NCI-H460 (cell line): ENCODE data around the gene SAXO1. TPM values are rescaled to one million over a fixed set of nuclear protein-coding genes. Genes with fewer than 3 reads are reported as not detected.
"Not testable (repeated sequence)": the region's sequence is repeated elsewhere in the genome, so short reads cannot be mapped to it uniquely, and the experiment has no call there.

Experiments
- DNase-seq: peaks from one replicate; pipeline ENCODE4 v3.0.0-alpha.2; 2016; ENCODE audit warnings: low read depth; ENCODE audit errors: extremely low read depth
- total RNA-seq: library from RNA; depleted of rRNA; stranded (reverse); fragments of >200 nt; shearing (Covaris generic); gene quantifications from 2 replicates; pipeline ENCODE4 v1.2.3, GENCODE V29; 2014

The SAXO1 gene
- total RNA-seq, 1 experiment from 2014 or later, result not detected

DNA sequence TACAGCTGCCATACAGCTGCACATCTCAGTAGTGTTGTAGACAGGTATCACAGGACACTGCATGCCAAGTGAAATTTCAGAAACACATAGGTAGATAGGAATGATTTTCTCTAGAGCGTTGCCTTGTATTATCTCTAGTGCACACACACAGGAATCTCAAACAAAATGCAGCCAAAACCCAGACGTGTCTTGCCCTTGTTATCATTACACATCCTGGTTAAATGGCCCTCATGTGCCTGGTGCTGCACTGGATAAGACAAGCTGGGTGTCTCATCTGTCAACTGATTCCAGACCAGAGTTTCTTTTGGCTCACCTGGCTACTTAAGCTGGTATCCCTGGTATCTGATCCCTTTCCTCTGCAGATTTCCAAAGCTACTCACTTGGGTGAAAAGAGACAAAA is 59.7 kb downstream of the SAXO1 start:
- DNase-seq, result no peak

DNA sequence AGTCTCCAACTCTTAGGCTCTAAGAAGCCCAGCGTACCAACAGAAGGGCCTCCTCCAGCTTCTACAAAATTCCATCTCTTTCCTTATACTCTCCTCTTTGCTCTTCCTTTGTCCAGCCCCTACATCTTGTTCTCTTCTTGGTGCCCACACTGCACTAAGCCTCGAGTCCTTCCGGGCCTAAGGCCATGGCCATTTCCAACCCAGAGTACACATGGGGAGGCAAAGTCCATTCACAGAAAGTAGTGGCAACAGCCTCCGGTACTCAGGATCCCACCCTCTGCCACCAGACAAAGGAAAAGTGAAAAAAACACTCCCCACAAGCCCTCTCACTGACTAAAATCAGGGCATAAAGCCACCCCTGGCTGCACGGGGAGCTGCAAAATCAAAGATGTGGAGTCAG is 60.3 kb downstream of the SAXO1 start:
- DNase-seq, result no peak

DNA sequence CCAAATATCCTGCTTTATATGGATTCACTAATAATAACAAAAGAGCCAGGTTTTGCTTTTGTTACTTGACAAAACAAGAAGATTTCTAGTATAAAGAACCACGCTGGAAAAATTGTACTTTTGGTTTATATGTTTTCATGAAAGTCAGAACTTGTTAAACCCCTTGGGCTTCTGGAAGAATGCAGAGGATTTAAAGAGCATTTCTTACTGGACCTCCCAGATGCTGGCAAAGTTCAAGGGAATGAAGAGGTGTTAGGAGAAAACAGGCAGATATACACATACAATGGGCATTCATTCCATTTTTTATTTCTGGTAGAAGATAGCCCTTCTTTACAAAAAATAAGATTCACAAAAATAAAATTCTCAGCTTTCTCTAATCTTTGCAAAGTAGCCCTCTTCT is 61.1 kb downstream of the SAXO1 start:
- no peak for DNase-seq

DNA sequence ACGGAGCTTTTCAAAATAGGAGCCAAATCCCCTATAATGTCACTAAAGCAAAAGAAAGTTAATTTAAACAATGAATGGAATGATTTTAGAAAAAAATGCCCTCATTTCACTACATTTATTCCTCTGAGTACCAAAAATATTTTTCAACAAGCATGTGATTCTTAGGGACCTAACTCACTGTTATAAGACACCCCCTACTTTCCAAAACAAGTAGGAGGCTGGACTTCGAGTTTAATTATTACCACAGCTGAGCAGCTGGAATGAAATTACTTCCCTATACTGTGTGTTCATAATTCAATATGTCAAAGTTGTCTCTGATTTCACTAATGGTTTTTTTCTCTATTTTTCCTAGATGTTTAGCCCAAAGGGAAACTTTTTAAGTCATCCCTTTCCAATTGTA is 61.6 kb downstream of the SAXO1 start:
- no peak for DNase-seq

DNA sequence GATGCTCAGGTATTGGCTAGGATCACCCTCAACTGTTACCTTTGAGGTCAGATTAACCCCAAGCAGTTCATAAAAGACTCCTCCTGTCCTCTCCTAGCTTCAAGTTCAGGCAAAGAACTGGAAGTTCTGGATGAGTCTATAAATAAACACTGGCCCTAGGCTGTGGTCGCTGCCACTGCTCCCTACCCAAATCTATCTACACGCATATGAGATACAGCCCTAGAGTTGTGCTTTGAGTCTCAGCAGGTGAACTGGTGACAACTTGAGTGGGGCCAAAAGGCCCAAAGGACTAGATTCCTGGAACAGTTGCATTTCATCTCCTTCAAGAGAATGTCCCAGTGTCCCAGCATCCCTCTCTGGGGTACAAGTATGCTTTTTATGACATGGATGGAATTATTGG is 62.6 kb downstream of the SAXO1 start:
- DNase-seq, result no peak

DNA sequence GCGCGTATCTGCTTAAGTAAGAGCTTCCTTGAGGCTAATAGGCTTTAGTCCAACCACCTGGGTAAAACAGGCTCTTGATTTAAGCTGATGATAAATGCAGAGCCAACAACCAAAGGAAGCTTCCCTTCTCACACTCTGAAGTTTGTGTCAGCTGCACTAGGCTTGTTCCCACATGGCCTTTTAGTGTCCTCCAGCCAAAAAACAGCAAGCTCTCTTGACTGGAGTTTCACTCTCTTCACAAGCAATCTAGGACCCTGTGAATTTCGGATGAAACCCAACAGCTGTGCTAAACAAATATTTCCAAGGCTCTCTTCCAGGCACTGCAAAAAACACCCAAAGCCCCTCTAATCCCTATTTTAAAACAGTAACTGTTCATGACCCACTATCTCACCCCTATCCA is 63.9 kb downstream of the SAXO1 start:
- no peak for DNase-seq

DNA sequence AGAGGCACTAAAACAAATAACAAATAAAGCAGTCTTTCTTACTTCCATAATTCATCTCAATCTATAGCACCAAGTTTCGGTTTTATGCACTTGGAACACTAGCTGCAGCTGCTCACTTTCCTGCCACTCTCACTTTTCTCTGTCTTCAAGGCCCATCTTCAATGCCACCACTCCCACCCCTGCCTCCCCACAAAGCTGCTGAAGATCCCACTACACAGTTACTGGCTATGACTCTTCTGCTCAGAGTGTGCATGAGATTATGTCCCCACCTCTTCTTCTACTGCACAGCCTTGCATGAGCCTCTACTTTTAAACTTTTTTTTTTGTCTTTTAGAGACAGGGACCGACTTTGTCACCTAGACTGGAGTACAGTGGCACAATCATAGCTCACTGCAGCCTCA is 77.4 kb downstream of the SAXO1 start:
- DNase-seq, result no peak

DNA sequence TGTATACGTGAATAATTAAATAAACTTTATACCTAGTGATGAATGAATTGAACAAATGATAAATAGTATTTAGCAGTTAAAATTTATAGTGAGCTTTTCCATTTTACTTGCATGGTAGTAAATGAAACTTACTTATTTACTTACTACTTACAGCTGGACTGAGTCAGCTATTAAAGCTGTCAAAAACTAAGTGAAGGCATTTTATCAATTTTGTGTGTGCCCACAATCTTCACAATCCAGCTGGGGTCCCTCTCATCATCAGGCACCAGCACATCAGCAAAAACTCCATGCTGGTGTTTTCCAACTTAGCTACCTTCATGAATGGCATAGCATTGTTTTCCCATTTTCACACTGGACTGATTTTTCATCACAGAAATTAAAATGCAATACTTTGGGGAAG is 81.1 kb downstream of the SAXO1 start:
- no peak for DNase-seq

DNA sequence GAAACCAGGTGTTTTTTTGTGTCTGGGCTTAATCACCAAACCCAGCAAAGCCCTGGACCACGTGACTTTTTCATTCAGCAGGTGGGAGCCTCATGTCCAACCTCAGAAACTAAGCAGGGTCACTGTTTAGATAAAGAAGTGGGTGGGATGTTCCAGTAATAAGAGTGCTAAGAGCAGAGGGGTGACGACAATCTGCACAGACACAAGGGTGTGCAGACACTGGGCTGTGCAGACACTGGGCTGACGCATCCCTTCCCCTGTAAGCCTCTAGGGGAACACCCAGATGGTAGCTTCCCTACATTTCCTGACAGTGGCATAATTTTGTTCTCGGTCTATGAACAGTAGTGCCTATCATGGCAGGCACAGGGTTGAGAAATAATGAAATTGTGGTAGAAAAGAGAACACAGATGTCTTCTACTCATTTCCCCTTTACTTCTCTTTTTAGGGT is 85.1 kb downstream of the SAXO1 start:
- DNase-seq, result no peak

DNA sequence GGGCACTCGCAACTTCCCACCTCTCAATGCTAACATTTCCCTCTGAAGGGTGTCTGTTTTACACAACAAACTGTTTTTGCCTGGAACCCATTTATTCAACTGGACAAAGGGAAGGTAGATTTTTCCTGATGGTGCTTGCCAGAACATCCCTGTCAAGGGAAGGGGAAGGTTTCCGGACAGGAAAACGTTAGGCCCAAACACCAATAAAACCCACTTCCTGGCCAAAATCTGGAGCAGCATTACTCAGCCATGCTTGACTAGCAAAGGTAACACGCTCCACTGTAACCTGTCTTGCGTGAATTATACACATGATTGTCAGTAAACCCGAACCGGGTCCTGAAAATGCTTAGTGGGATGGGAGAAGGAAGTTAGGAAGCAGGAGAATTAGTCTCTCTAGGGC is 90.2 kb downstream of the SAXO1 start:
- DNase-seq, result no peak

DNA sequence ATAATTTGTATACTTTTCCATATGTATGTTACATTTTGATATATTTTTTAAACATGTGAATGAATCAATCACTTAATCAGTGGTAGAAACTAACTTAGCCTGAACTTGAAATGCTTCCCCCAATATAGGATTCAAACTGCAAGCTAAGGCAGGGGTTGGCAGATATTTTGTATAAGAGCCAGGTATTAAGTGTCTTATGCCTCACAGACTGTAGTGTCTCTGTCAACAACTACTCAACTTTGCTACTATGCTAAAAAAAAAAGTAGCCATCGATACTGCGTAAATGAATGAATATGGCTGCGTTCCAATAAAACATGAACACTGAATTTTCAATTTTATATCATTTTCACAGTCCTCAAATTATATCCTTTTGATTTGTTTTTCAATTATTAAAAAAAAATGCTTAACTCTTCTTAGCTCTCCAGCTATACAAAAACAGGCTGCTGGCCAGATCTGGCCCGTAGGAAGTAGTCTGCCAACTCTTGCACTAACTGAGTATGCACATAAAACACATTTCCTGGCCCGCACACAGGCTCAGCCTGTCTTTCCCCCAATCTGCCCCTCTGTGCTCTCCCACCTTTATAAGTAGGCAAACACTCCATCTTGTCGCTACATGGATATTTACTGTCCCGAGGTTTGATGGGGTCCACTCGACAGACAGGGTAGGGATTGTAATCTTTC is 91.8 kb downstream of the SAXO1 start:
- DNase-seq, result no peak

DNA sequence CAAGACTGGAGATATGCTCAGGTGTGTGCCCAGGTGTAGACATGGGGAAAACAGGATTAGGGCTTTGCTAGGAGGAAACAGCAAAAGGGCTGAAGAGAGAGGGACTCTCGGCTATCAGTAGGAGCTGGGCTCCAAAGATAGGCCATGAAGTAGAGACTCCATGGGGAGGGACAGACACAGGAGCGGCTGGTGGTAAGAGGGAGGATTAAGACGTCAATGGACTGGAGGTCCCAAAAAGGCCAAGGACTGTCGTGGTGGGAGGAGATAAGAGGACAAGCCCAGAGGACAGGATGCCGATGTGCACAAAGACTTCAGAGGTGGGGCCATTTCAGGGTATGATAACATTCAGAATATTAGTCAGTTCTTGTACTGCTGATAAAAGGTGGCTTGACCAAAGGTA is 93.1 kb downstream of the SAXO1 start:
- no peak for DNase-seq

DNA sequence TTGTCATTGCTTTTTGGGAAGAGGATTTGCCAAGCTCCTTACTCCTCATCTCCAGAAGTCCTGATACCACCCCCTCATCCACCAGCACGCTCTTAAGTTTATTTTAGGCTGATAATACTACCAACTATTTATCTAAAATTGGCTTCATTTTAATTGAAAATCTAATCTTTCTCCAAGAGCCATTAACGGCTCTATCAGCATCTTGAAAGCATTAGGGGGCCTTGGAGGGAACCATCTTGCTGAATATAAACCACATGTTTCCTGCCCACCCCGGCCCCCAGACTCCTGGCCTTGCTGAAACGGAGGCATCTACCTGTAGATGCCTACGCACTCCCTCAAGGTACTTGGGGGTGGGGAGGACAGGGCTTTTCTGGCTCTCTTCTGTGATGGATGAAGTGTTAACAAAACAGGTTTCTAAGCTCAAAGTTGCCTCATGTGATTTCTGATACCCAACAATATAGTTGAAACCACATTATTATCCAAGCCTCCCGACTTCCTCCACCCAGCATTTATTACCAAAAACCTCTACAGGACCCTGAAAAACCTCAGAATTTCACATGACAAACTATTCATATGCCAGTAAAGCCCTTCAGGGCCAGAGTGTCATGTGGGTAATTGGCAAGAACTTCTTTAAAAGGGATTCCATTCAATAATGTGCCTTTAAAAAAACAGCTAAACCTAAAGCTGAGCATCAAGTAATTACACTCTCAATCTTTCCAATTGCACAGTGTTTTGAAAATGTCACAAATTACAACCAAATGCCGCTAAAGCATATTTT is 96.7 kb downstream of the SAXO1 start:
- DNase-seq, result no peak

DNA sequence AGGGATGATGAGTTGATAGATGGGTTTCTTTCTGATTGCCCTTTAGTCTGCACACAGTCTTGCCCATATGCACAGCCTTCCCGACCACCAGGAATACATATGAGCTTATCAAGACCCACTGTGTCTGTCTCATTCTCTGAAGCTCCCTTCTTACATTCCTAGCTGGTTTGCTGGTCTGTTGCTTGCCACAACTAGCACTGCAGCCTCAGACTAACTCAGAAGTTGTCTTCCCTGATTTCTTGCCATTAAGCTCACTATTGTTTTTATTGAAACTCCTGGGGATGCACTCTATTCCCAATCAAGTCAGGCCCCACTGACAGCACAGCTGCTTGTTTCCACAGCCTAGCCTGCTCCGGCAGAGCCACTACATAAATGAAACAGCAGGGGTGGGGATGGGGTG is 97.5 kb downstream of the SAXO1 start:
- DNase-seq, result no peak

DNA sequence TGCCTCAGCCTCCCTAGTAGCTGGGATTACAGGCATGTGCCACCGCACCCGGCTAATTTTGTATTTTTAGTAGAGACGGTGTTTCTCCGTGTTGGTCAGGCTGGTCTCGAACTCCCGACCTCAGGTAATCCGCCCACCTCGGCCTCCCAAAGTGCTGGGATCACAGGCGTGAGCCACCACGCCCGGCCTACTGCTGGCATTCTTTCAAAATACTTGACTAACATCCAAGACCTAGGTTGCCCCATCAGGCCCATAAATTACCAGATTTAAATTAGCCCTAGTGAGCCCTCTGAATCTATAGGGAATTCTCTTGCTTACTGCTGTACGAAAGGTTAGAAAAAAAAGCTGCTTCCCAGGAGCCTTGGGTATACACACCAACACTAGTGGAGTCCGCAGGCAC is 102.4 kb downstream of the SAXO1 start:
- not testable (repeated sequence) for DNase-seq

DNA sequence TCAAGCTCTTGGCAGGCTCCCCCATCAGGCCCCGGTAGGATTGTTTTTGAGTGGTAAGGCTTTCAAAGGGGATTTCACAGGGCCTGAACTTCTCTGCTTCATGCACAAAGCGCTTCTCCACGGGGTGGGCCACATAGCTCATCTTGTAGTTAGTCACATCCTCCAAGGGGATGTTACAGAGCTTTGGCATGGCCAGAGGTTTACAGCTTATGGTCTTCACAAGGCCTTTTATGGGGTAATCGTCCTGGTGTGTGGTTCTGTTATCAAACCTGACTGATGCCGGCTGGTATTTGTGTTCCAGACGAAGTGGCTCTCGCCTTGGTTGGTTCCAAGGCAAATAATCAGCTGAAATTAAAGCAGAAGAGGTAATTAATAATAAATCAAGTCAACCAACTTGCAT is 104.3 kb downstream of the SAXO1 start:
- no peak for DNase-seq

DNA sequence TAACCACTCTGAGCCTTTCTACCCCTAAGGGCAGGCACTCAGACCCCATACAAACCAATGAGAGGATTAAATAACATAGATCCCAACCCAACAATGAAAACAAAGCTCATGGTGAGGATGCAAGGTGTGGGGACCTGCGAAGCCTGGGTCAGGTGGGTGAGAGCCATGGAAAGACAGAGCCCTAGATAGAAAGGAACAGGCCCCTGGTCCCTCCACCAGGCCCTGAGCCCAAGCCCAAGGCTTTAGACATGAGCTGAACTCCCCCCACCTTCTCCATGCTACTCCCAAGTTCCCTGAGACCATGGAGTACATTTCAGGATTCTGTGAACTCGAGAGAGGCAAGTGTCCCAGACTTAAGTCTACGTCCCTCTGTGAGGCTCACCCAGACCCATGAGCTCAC is 106.5 kb downstream of the SAXO1 start:
- DNase-seq, result no peak

DNA sequence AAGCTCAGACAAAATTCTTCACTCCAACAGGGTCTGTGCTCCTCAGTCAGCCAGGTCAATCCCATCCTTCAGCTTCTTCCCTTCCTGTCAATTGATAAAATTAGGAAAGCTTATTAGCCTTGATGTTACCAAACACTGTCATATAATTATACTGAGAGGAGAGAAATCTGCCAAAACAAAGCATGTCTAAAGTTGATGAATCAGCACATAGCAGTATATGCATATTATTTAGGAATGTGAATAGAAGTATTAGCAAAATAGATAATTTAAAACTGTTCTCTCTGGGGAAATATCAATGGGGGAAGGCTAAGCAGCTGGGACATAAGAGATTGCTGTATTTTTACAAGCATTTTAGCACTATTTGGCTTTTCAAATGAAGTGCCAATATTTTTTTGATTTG is 107.1 kb downstream of the SAXO1 start:
- DNase-seq, result no peak

DNA sequence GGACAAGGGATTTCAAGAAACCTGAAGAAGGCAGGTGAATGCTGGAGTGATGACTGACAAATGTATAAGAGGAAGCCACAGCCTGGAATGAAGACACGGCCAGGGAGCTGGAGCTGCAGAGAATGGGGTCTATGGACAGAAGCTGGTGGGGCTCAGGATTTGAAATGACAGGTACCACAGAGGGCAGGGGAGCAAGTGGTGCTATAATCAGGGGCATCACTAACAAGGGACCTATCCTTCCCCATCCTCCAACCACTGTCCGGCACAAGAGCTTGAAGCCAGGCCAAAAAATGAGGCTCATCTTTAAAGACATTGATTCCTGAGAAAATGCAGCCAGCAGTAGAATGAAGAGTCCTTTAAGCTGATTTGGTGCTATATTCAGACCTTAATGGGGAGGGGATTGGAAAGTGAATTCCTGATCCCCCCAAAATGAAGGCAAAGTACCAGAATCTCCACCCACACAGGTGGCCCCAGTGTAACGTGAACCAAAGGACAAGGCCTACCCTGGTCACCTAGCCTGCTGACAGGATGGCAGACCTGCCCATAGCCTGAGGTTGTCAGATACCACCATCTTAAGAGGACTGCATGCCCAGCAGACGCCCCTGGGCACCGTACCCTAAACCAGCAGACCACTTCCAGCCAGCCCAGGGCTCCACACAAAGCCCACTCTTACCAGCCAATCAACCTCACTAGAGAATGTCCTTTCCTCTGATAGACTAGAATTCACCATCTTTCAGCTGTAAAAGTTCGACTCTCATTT is 109.2 kb downstream of the SAXO1 start:
- DNase-seq, result no peak

DNA sequence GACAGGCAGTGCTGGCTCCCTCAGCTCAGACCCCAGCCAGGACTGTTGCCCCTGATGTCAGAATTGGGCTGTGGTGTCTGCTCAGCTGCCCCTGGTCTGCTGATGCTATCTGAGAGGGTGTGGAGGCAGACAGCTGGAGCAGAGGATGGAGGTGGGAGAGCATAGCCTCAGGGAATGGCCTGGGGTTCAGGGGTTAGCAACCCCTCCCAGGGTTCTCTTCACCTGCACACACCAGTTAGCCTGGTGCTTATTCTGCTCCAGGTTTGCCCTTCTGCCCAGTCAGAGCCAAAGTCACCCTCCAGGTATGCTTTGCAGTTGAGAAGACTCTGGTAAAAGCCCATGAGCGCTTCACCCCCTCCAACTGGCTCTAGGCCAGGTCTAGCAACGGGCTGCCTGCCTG is 109.8 kb downstream of the SAXO1 start:
- no peak for DNase-seq

DNA sequence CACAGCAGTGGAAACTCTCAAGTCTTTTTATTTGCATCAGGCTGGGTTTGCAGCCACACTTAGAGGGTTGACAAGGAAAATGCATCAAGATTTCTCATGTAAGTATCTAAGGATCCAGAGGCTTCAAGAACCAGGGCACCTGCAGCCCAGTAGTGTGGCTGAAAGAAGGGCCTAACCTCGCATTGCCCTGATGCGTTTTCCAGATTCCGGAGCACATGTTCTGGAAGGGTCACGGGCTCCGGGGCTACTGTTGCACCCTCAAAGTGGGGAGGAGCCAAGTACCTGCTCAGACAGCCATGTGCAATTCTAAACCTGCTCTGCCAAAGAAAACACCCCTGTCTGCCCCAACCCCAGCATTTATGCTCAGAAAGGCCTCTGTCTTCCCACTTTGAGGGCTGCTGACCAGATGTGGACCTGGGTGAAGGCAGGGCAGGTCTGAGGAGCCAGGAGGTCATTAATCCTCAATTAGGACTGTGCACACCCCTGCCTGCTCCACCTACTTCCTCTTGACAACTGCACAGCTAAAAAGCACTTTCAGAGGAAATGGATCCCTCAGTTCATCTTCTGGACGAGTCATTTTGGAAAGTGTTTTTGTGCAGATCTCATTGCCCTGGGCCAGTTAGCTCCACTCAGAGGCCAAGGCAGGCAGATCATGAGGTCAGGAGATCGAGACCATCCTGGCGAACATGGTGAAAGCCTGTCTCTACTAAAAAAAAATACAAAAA is 110.7 kb downstream of the SAXO1 start:
- no peak for DNase-seq
